C4-2B (cell line): ENCODE measurements around the gene TRPV6.

Experiments
- H3K27ac ChIP-seq: fragments of 450-650 bp; 2 replicates; pipeline ENCODE4 v1.5.1; 2017
- CTCF ChIP-seq: fragments of 450-650 bp; conservative IDR thresholded peaks from 2 replicates; pipeline ENCODE4 v1.5.1; 2017; ENCODE audit warnings: mild to moderate bottlenecking
- ZFX ChIP-seq: fragments of 450-650 bp; IDR thresholded peaks from 2 replicates; pipeline ENCODE4 v1.6.1; 2017

TRPV6 gene

GRCh38 chr7:142863891-142864685 is 21.5 kb downstream of the TRPV6 start:
- TF ChIP-seq CTCF, result no peak
- no peak overlapping the region for H3K27ac ChIP-seq

- TF ChIP-seq CTCF (no peak), ZFX (no peak)
- no peak overlapping the region for H3K27ac ChIP-seq
Observed at GRCh38 chr7:142862786-142863400, 22.7 kb downstream of the TRPV6 start.

- H3K27ac ChIP-seq, result no peak overlapping the region
- no peak for TF ChIP-seq CTCF
- TF ChIP-seq ZFX, result no peak
Observed at GRCh38 chr7:142862351-142862750, 23.2 kb downstream of the TRPV6 start.

- TF ChIP-seq CTCF (no peak), ZFX (no peak)
Observed at GRCh38 chr7:142860968-142861367, 24.6 kb downstream of the TRPV6 start.

GRCh38 chr7:142859829-142860228 is 25.7 kb downstream of the TRPV6 start:
- TF ChIP-seq CTCF (no peak), ZFX (no peak)
- no peak overlapping the region for H3K27ac ChIP-seq

More at GRCh38 chr7:142860968-142861367, 24.6 kb downstream of the TRPV6 start:
- no peak overlapping the region for H3K27ac ChIP-seq

- no peak overlapping the region for H3K27ac ChIP-seq
- TF ChIP-seq CTCF (no peak), ZFX (no peak)
Observed at GRCh38 chr7:142859411-142859810, 26.1 kb downstream of the TRPV6 start.

DNA sequence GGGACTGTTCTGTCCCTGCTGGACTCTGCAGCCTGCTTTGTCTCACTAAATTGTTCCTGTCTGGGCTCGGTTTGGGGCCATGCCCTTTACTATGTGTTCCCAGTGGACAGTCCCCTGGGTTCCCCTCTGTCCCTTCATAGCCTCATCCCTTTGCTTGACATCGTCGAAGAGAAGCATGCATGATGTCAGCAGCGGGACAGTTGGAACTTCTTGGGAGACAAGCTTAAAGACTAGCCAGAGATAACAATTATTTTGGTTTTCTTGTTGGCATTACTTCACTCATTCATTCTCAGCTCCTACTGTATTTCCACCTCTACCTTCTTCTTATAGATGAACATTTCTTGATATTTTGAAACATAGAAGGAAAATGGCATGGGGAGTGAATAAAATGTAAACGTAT is 27.9 kb downstream of the TRPV6 start:
- no peak overlapping the region for H3K27ac ChIP-seq
- TF ChIP-seq CTCF (no peak), ZFX (no peak)
